Activated T-helper 9 cell treated with anti-CD3 and anti-CD28 coated beads, Interleukin-2, amount 50 U/mL, for 16 hours (primary cell): ENCODE data around the gene UBE2H.
"Not testable (repeated sequence)": the region's sequence is repeated elsewhere in the genome, so short reads cannot be mapped to it uniquely, and the experiment has no call there.

ENCODE experiments used
- DNase-seq: peaks from one replicate; pipeline ENCODE4 v3.0.0-alpha.2; 2020; ENCODE audit warnings: low read depth

UBE2H gene

GRCh38 chr7:129907122-129907736 is 45.5 kb downstream of the UBE2H start:
- no peak for DNase-seq

- no peak for DNase-seq
These were observed 46.1 kb downstream of the UBE2H start for GRCh38 chr7:129906700-129907099.

- DNase-seq = no peak
These were observed 48.8 kb downstream of the UBE2H start for GRCh38 chr7:129903935-129904334.

GRCh38 chr7:129902788-129903422 is 49.9 kb downstream of the UBE2H start:
- DNase-seq = no peak

GRCh38 chr7:129898502-129899160 is 54.1 kb downstream of the UBE2H start:
- DNase-seq = no peak

- no peak for DNase-seq
These were observed 54.8 kb downstream of the UBE2H start for GRCh38 chr7:129898007-129898406.

GRCh38 chr7:129896568-129897382 is 56.0 kb downstream of the UBE2H start:
- no peak for DNase-seq

GRCh38 chr7:129894184-129894583 is 58.6 kb downstream of the UBE2H start:
- DNase-seq = not testable (repeated sequence)

GRCh38 chr7:129890090-129890489 is 62.7 kb downstream of the UBE2H start:
- no peak for DNase-seq

GRCh38 chr7:129889133-129889844 is 63.5 kb downstream of the UBE2H start:
- DNase-seq = no peak

- no peak for DNase-seq
These were observed 64.9 kb downstream of the UBE2H start for GRCh38 chr7:129887865-129888264.

GRCh38 chr7:129886818-129887186 is 66.0 kb downstream of the UBE2H start:
- DNase-seq = no peak

- DNase-seq = no peak
These were observed 66.5 kb downstream of the UBE2H start for GRCh38 chr7:129886167-129886817.

GRCh38 chr7:129884495-129884894 is 68.3 kb downstream of the UBE2H start:
- no peak for DNase-seq

- no peak for DNase-seq
These were observed 69.6 kb downstream of the UBE2H start for GRCh38 chr7:129883151-129883550.

- DNase-seq = no peak
These were observed 70.2 kb downstream of the UBE2H start for GRCh38 chr7:129882531-129882930.

- DNase-seq = no peak
These were observed 75.5 kb downstream of the UBE2H start for GRCh38 chr7:129877146-129877792.

GRCh38 chr7:129875745-129876411 is 76.9 kb downstream of the UBE2H start:
- DNase-seq = no peak

GRCh38 chr7:129875160-129875559 is 77.6 kb downstream of the UBE2H start:
- DNase-seq = no peak

GRCh38 chr7:129874722-129875121 is 78.0 kb downstream of the UBE2H start:
- no peak for DNase-seq
